ENCODE results near the gene CLTCL1.
A peak's percentile ranks its signal among the peaks of the same experiment; 100 is the strongest.

The CLTCL1 gene

GRCh38 chr22:19194766-19195536 lies 96.6 kb downstream of the CLTCL1 start:
- DNase-seq: no peak

- no peak for DNase-seq
Measured at GRCh38 chr22:19193879-19194278, 97.6 kb downstream of the CLTCL1 start.

- DNase-seq: no peak
Measured at GRCh38 chr22:19187716-19188563, 103.6 kb downstream of the CLTCL1 start.

GRCh38 chr22:19184276-19184997 lies 107.1 kb downstream of the CLTCL1 start:
- no peak for DNase-seq

GRCh38 chr22:19183216-19183615 lies 108.3 kb downstream of the CLTCL1 start:
- no peak for DNase-seq

GRCh38 chr22:19182472-19183157 lies 108.9 kb downstream of the CLTCL1 start:
- no peak for DNase-seq

GRCh38 chr22:19181786-19182471 lies 109.6 kb downstream of the CLTCL1 start:
- DNase-seq: no peak

GRCh38 chr22:19180740-19181410 lies 110.6 kb downstream of the CLTCL1 start:
- DNase-seq: no peak

GRCh38 chr22:19180234-19180633 lies 111.3 kb downstream of the CLTCL1 start:
- DNase-seq: no peak

GRCh38 chr22:19179497-19180048 lies 111.9 kb downstream of the CLTCL1 start:
- DNase-seq: peak; percentile 83

GRCh38 chr22:19178657-19179496 lies 112.6 kb downstream of the CLTCL1 start, which contains the start of gene SLC25A1:
Gene SLC25A1, minus strand, starts transcription at chr22:19178736. Its CDS starts 63 bp downstream, at chr22:19178673.
- peak; percentile 89 for DNase-seq

GRCh38 chr22:19178065-19178656 lies 113.4 kb downstream of the CLTCL1 start:
- DNase-seq: peak; percentile 60

GRCh38 chr22:19177164-19178064 lies 114.1 kb downstream of the CLTCL1 start:
- no peak for DNase-seq

- no peak for DNase-seq
Measured at GRCh38 chr22:19176732-19177131, 114.8 kb downstream of the CLTCL1 start.

- no peak for DNase-seq
Measured at GRCh38 chr22:19176175-19176643, 115.3 kb downstream of the CLTCL1 start.

- DNase-seq: no peak
Measured at GRCh38 chr22:19175602-19176174, 115.8 kb downstream of the CLTCL1 start.

GRCh38 chr22:19175026-19175601 lies 116.4 kb downstream of the CLTCL1 start:
- no peak for DNase-seq
